HepG2 (cell line): Measurements from ENCODE around the gene AGK. TPM values are rescaled to one million over a fixed set of nuclear protein-coding genes. Genes with fewer than 3 reads are reported as not detected.

Source experiments
- ATAC-seq: fragments of 200-7000 bp; cut with Tn5 transposase; 3 replicates; pipeline ENCODE4 v1.9.1; 2020; ENCODE audit warnings: mild to moderate bottlenecking, moderate library complexity
- BruUV-seq: library from RNA; stranded (reverse); fragments of 400-500 nt; replicated peaks from 2 replicates; lab custom pipeline; 2021; lab: Mats Ljungman, UMichigan
- CTCF ChIA-PET: fragments of 300-600 bp; formaldehyde crosslinking; extraction: SDS; loops from one replicate; lab custom pipeline; 2021; ENCODE audit warnings: low total read pairs, inconsistent platforms, low intra/inter-chr PET ratio; lab: Yijun Ruan, JAX
- POLR2A ChIA-PET: fragments of 350-600 bp; sonication (Branson Sonifier 250); formaldehyde crosslinking; loops from one replicate; lab custom pipeline; 2020; ENCODE audit warnings: antibody characterized with exemption, inconsistent platforms; lab: Yijun Ruan, JAX
- DNase-seq: peaks from one replicate; pipeline ENCODE4 v3.0.0-alpha.2; 2015; ENCODE audit warnings: low spot score
- FAIRE-seq: peaks from 3 replicates; lab custom pipeline; 2011; peaks lifted over from hg19 to GRCh38; lab: Jason Lieb, UNC
- H2AFZ ChIP-seq: one replicate; pipeline ENCODE4 v1.6.1; 2011; ENCODE audit warnings: low read length, inconsistent platforms
- H3K27ac ChIP-seq: fragments of 300-600 bp; 3 replicates; pipeline ENCODE4 v1.8.0; 2011; ENCODE audit warnings: mixed run types, mild to moderate bottlenecking, mixed read lengths, low read length, inconsistent platforms; ENCODE audit not compliant: insufficient read depth; ENCODE audit errors: extremely low read length
- H3K27me3 ChIP-seq, 2 experiments: fragments of 200-600 bp in 1 of 2; 2 replicates in 1 of 2; 3 replicates in 1 of 2; pipeline versions ENCODE4 v1.6.0 to v1.8.0; 2011; ENCODE audit warnings: low read length in 2 of 2, mild to moderate bottlenecking in 2 of 2, moderate library complexity in 2 of 2, inconsistent platforms in 1 of 2; ENCODE audit not compliant: insufficient read depth in 2 of 2, control insufficient read depth in 1 of 2
- H3K36me3 ChIP-seq, 2 experiments: fragments of 200-600 bp in 1 of 2; replicated peaks in 1 of 2; 2 replicates in 1 of 2; 3 replicates in 1 of 2; pipeline versions ENCODE4 v1.5.1 to v1.8.0; 2011; ENCODE audit warnings: low read length in 2 of 2, inconsistent platforms in 1 of 2; ENCODE audit not compliant: insufficient read depth in 2 of 2, control insufficient read depth in 1 of 2
- H3K4me1 ChIP-seq: 2 replicates; pipeline ENCODE4 v1.5.1; 2012; ENCODE audit warnings: low read length, inconsistent platforms; ENCODE audit not compliant: insufficient read depth
- H3K4me2 ChIP-seq: 2 replicates; pipeline ENCODE4 v1.6.0; 2011; ENCODE audit warnings: low read depth, low read length, inconsistent platforms
- H3K4me3 ChIP-seq, 3 experiments: fragments of 200-600 bp in 1 of 3; sonication (generic), shearing (Covaris generic) in 1 of 3; replicated peaks in 1 of 3; 2 replicates each; pipeline ENCODE4 v1.5.1; 2011 to 2016; ENCODE audit warnings: low read length in 3 of 3, inconsistent platforms in 2 of 3, low read depth in 2 of 3, mild to moderate bottlenecking in 2 of 3, control low read depth in 1 of 3, mixed read lengths in 1 of 3; ENCODE audit not compliant: insufficient read depth in 1 of 3
- H3K79me2 ChIP-seq: one replicate; pipeline ENCODE4 v1.6.1; 2011; ENCODE audit warnings: low read length, inconsistent platforms; ENCODE audit not compliant: insufficient read depth
- H3K9ac ChIP-seq: 2 replicates; pipeline ENCODE4 v1.6.0; 2011; ENCODE audit warnings: mild to moderate bottlenecking, low read depth, low read length, inconsistent platforms; ENCODE audit not compliant: insufficient read depth
- H3K9me3 ChIP-seq: 2 replicates; pipeline ENCODE4 v1.5.1; 2012; ENCODE audit warnings: mild to moderate bottlenecking, low read length
- H4K20me1 ChIP-seq: 2 replicates; pipeline ENCODE4 v1.6.0; 2011; ENCODE audit warnings: inconsistent platforms, mild to moderate bottlenecking, low read length, moderate library complexity; ENCODE audit not compliant: insufficient read depth
- CREB3 ChIP-seq: sonication (generic); formaldehyde crosslinking; IDR thresholded peaks from 2 replicates; pipeline ENCODE4 v1.5.0; 2020; ENCODE audit warnings: missing genetic modification reagents
- GABPB1 ChIP-seq: IDR thresholded peaks from 2 replicates; pipeline ENCODE4 v1.6.1; 2016; ENCODE audit warnings: mild to moderate bottlenecking, missing genetic modification reagents, moderate library complexity, missing compliant biosample characterization
- MAFK ChIP-seq, 2 experiments: IDR thresholded peaks in 1 of 2; conservative IDR thresholded peaks in 1 of 2; 2 replicates each; pipeline ENCODE4 v1.6.1; 2011; ENCODE audit warnings: improper control_type of control experiment in 2 of 2, low read length in 2 of 2
- MED13 ChIP-seq: sonication (generic); formaldehyde crosslinking; IDR thresholded peaks from 2 replicates; pipeline ENCODE4 v1.5.0; 2020; ENCODE audit warnings: missing genetic modification reagents
- ZNF20 ChIP-seq: sonication (generic); formaldehyde crosslinking; IDR thresholded peaks from 2 replicates; pipeline ENCODE4 v1.4.0; 2020; ENCODE audit warnings: mild to moderate bottlenecking, moderate library complexity, missing genetic modification reagents
- WGBS: methylation state at CpG from one replicate; pipeline ENCODE4 v1.1.6; 2017; ENCODE audit warnings: low lambda C conversion rate; 5-methylcytosine and 5-hydroxymethylcytosine counted together
- in situ Hi-C: cut with HindIII; loops from 2 replicates; pipeline ENCODE4 v1.10.0; 2017; ENCODE audit warnings: low pct_unique_long_range_greater_than_20kb; ENCODE audit not compliant: extremely low pct_ligation_motif_present
- intact Hi-C: fragments of 100-400 bp; cut with micrococcal nuclease; formaldehyde crosslinking; loops from one replicate; pipeline ENCODE4 v1.10.0; 2022; ENCODE audit not compliant: unreplicated experiment
- polyA plus RNA-seq, 8 experiments: library from polyadenylated mRNA; depleted of rRNA in 3 of 8; stranded (reverse) in 7 of 8; unstranded in 1 of 8; fragments of >200 nt; fragmentation: Illumina TruSeq in 4 of 8; extraction: Trizol in 4 of 8; gene quantifications; 2 replicates each; pipeline versions ENCODE4 v1.2.1 to v1.2.3, GENCODE V29; 2011 to 2016; ENCODE audit warnings: low read depth in 4 of 8, missing spikeins in 1 of 8, mixed read lengths in 1 of 8; ENCODE audit not compliant: insufficient read depth in 1 of 8
- total RNA-seq, 5 experiments: library from RNA; depleted of rRNA; stranded (reverse); fragments of >200 nt; fragmentation: Illumina TruSeq; extraction: Trizol; gene quantifications; 2 replicates each; pipeline ENCODE4 v1.2.3, GENCODE V29; 2016; ENCODE audit warnings: low read depth in 1 of 5

Gene AGK
- total and polyA plus RNA-seq, 2 of the 13 experiments (the other 11 are each of a cell fraction or from before 2014, with no cell fraction given) = 23.7 to 30.1 TPM

DNA sequence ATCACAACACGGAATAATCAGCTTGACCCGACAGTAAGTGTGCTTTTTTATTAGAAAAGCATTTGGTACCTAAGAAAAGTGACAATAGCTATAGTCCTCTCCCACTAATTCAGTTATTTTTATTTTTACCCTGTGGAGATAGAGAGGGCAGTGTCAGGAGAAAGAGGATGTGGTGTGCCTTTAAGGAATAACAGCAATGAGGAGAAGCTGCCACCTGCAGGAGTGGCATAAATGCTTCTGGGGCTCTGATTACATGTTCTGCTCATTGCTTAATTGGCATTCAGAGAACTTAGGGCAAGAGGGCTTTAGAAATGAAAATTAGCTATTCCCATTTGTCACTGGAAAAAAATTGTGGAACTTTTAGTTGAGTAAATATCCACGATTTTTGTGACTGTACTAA is 90.7 kb downstream of the AGK start:
- intact Hi-C loops (no loop called here), in situ Hi-C loops (no loop called here)
- Histone ChIP-seq H3K27ac (no peak overlapping the region), H3K9me3 (no peaks in the 10 kb centered on the region), H3K4me2 (no peak overlapping the region), H2AFZ (no peak overlapping the region), H3K4me1 (no peaks in the 10 kb centered on the region), H3K79me2 (no peaks in the 10 kb centered on the region), H4K20me1 (no peaks in the 10 kb centered on the region), H3K27me3 (no peaks in the 10 kb centered on the region), H3K36me3 (peaks cover 7 to 13% of the 10 kb centered on the region in 2 experiments; a peak in 4 of 5 replicates), H3K9ac (no peak overlapping the region), H3K4me3 (no peak overlapping the region)
- DNase-seq (no peak), FAIRE-seq (no peak), ATAC-seq (no peak)
- no peak for TF ChIP-seq CREB3 (CRISPR knock-in tag)
- TF ChIP-seq MED13 (CRISPR knock-in tag) = no peak
- no peak for TF ChIP-seq ZNF20 (CRISPR knock-in tag)
- POLR2A ChIA-PET = no interaction called here
- BruUV-seq = no TSS peak
- CTCF ChIA-PET = no interaction called here
- 98% methylated on average over 3 of the region's 3 CpGs for WGBS

GRCh38 chr7:141645188-141645587 is 94.0 kb downstream of the AGK start:
- in situ Hi-C loops = no loop called here
- FAIRE-seq = no peak
- no peak for ATAC-seq

More at GRCh38 chr7:141645188-141645587, 94.0 kb downstream of the AGK start:
- POLR2A ChIA-PET = no interaction called here
- peaks cover 6 to 13% of the 10 kb centered on the region in 2 experiments; a peak in 4 of 5 replicates for H3K36me3 ChIP-seq
- no peaks in the 10 kb centered on the region for H3K4me1 ChIP-seq
- no peak overlapping the region for H3K4me2 ChIP-seq
- no peaks in the 10 kb centered on the region for H3K9me3 ChIP-seq
- no peaks in the 10 kb centered on the region for H3K27me3 ChIP-seq
- no peak overlapping the region for H3K9ac ChIP-seq
- no peak overlapping the region for H2AFZ ChIP-seq
- no peaks in the 10 kb centered on the region for H3K79me2 ChIP-seq
- DNase-seq = no peak
- no peak overlapping the region for H3K4me3 ChIP-seq
- CTCF ChIA-PET = no interaction called here
- BruUV-seq = no TSS peak
- H3K27ac ChIP-seq = no peak overlapping the region
- intact Hi-C loops = no loop called here
- TF ChIP-seq GABPB1 (CRISPR knock-in tag) = no peak
- 0 out of 4 replicates have a peak, but pooled peaks of 1 of the 2 experiments have one; percentile 22 for TF ChIP-seq MAFK (conservative IDR thresholded peaks at IDR 0.05 in 1 of 2, IDR thresholded peaks at IDR 0.05 in 1 of 2; ENCODE audit: low read length in 2 of 2)
- no peaks in the 10 kb centered on the region for H4K20me1 ChIP-seq
